ENCODE data around the gene DMRT2. TPM values are rescaled to one million over a fixed set of nuclear protein-coding genes. Genes with fewer than 3 reads are reported as not detected.

The DMRT2 gene
- total RNA-seq (not detected in 2 replicates), polyA plus RNA-seq (not detected in 2 replicates)

DNA sequence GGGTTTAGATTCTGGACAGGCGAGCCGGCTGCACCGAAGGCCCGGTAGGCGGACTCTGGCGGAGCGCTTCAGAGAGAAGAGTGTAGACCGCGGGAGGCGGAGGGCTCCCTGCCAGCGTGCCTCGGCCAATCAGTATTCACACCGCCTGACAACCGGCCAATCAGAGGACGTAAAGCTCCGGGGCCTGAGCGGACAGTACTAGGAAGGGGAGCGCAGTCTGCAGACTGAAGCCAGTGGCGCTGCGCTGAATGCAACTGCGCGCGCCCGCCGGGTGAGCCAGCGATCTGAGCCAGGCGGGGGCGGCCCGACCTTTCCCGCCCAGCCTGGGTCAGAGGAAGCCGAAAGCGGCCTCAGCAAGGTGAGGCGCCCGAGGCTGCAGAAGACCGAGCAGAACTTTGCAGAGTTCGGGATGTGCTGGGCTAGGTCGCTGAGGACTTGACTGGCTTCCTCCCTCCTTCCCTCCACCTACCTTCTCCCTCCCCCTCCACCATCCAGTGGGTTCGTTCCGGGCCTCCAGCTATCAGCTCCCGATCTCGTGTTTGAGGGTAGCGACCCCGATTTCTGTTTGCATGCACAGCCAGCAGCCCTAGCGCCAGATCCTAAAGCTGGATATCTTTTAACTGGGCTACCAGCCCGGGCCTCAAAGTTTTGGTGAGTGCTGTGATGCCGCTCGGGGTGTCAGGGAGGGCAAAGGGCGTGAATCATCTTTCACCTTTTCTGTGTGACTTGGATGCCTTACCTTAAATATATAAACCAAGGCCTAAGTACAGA is at the start of gene DMRT2:
Gene DMRT2, plus strand, starts transcription at position 233 of the 771 bp plus-strand sequence. CDS start 1,257 bp downstream, outside the sequence.
- no peaks in the 10 kb centered on the region for H3K36me3 ChIP-seq (replicated peaks; ENCODE audit: insufficient read depth, low read depth)
- TF ChIP-seq EZH2phosphoT487 (IDR thresholded peaks at IDR 0.05; ENCODE audit: low read depth, severe bottlenecking, unreplicated experiment) (no peak), EZH2 (IDR thresholded peaks at IDR 0.05; ENCODE audit: borderline replicate concordance) (no peak)
- TF ChIP-seq, protein P1, sequence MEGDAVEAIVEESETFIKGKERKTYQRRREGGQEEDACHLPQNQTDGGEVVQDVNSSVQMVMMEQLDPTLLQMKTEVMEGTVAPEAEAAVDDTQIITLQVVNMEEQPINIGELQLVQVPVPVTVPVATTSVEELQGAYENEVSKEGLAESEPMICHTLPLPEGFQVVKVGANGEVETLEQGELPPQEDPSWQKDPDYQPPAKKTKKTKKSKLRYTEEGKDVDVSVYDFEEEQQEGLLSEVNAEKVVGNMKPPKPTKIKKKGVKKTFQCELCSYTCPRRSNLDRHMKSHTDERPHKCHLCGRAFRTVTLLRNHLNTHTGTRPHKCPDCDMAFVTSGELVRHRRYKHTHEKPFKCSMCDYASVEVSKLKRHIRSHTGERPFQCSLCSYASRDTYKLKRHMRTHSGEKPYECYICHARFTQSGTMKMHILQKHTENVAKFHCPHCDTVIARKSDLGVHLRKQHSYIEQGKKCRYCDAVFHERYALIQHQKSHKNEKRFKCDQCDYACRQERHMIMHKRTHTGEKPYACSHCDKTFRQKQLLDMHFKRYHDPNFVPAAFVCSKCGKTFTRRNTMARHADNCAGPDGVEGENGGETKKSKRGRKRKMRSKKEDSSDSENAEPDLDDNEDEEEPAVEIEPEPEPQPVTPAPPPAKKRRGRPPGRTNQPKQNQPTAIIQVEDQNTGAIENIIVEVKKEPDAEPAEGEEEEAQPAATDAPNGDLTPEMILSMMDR (IDR thresholded peaks at IDR 0.05; ENCODE audit: poor library complexity) = no peak
- H3K4me3 ChIP-seq = no peak within 1 kb of the TSS
- H3K9me3 ChIP-seq (ENCODE audit: low read depth) = no peaks in the 10 kb centered on the region
- no peaks in the 10 kb centered on the region for H3K27me3 ChIP-seq
- no peak within 1 kb of the TSS for H3K27ac ChIP-seq
- DNase-seq (ENCODE audit: low spot score) = no peak
- H3K4me1 ChIP-seq (ENCODE audit: insufficient read depth) = no peaks in the 10 kb centered on the region
- WGBS (ENCODE audit: low lambda C conversion rate, missing lambda C conversion rate) = 91% methylated on average over 41 of the region's 48 CpGs
- no peak within 1 kb of the TSS for H3K4me2 ChIP-seq
- H4K20me1 ChIP-seq (ENCODE audit: insufficient read depth, poor library complexity, severe bottlenecking) = no peaks in the 10 kb centered on the region
- no peak within 1 kb of the TSS for H2AFZ ChIP-seq
- H3K9me2 ChIP-seq (replicated peaks; ENCODE audit: insufficient read depth) = no peaks in the 10 kb centered on the region
- no peaks in the 10 kb centered on the region for H3K79me2 ChIP-seq

DNA sequence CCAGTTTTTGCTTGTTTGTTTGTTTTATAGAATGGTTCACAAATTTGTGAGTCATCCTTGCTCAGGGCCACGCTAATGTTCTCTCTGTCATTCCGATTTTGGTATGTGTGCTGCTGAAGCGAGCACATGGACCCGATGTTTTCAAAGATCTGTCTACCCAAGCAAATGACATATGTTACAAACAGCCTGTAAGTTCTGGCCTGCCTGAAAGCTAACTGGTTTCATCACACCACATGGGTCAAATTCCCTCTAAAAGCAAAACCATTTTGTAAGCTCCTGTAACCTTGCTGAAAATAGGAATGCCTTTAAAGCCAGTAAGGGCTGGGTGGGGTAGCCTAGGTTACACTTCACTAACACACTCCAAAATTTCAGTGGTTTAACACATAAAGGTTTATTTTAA is 48.3 kb upstream of the DMRT2 start:
- Histone ChIP-seq H3K27me3 (no peaks in the 10 kb centered on the region), H3K9me3 (ENCODE audit: low read depth) (no peaks in the 10 kb centered on the region), H2AFZ (no peak overlapping the region), H3K4me3 (no peak overlapping the region), H3K9me2 (replicated peaks; ENCODE audit: insufficient read depth) (no peaks in the 10 kb centered on the region), H3K4me2 (no peak overlapping the region), H3K4me1 (ENCODE audit: insufficient read depth) (no peaks in the 10 kb centered on the region), H3K36me3 (replicated peaks; ENCODE audit: insufficient read depth, low read depth) (no peaks in the 10 kb centered on the region), H4K20me1 (ENCODE audit: insufficient read depth, poor library complexity, severe bottlenecking) (no peaks in the 10 kb centered on the region), H3K79me2 (no peaks in the 10 kb centered on the region), H3K27ac (no peak overlapping the region)
- no peak for DNase-seq (ENCODE audit: low spot score)
- WGBS (ENCODE audit: low lambda C conversion rate, missing lambda C conversion rate) = 81% methylated on average over 4 of the region's 4 CpGs
- TF ChIP-seq EZH2phosphoT487 (IDR thresholded peaks at IDR 0.05; ENCODE audit: low read depth, severe bottlenecking, unreplicated experiment) = no peak
- TF ChIP-seq, protein P1 (IDR thresholded peaks at IDR 0.05; ENCODE audit: poor library complexity) = no peak
- TF ChIP-seq EZH2 (IDR thresholded peaks at IDR 0.05; ENCODE audit: borderline replicate concordance) = no peak

DNA sequence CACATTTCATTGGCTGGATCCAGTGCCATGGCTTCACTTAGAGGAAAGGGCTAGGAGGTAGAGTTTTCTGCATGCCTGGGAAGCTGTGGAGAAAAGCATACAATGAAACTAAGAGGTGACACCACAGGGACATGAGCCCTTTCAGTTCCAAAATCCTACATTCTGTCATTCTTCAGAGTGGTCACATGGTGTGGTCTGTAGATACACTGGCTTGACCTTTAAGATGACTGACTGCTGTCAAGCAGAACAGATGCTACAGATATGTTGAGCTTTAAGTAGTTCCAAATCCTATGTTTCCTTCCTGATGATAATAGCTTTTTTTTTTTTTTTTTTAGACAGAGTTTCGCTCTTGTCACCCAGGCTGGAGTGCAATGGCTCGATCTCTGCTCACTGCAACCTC is 47.5 kb upstream of the DMRT2 start:
- no peak overlapping the region for H3K27ac ChIP-seq
- no peaks in the 10 kb centered on the region for H3K4me1 ChIP-seq (ENCODE audit: insufficient read depth)
- no peak overlapping the region for H2AFZ ChIP-seq
- DNase-seq (ENCODE audit: low spot score) = no peak
- H4K20me1 ChIP-seq (ENCODE audit: insufficient read depth, poor library complexity, severe bottlenecking) = no peaks in the 10 kb centered on the region
- H3K4me2 ChIP-seq = no peak overlapping the region
- no peaks in the 10 kb centered on the region for H3K9me2 ChIP-seq (replicated peaks; ENCODE audit: insufficient read depth)
- H3K4me3 ChIP-seq = no peak overlapping the region
- H3K36me3 ChIP-seq (replicated peaks; ENCODE audit: insufficient read depth, low read depth) = no peaks in the 10 kb centered on the region
- H3K27me3 ChIP-seq = peaks cover 3% of the 10 kb centered on the region
- H3K79me2 ChIP-seq = no peaks in the 10 kb centered on the region
- no peak for TF ChIP-seq EZH2 (IDR thresholded peaks at IDR 0.05; ENCODE audit: borderline replicate concordance)
- no peak for TF ChIP-seq EZH2phosphoT487 (IDR thresholded peaks at IDR 0.05; ENCODE audit: low read depth, severe bottlenecking, unreplicated experiment)
- TF ChIP-seq, protein P1 (IDR thresholded peaks at IDR 0.05; ENCODE audit: poor library complexity) = no peak
- H3K9me3 ChIP-seq (ENCODE audit: low read depth) = no peaks in the 10 kb centered on the region
- WGBS (ENCODE audit: low lambda C conversion rate, missing lambda C conversion rate) = 95% methylated on average over 2 of the region's 2 CpGs
